H9 (cell line): ENCODE results near the gene IRX2. TPM values are rescaled to one million over a fixed set of nuclear protein-coding genes. Genes with fewer than 3 reads are reported as not detected.

Experiments used
- DNase-seq: peaks from one replicate; pipeline ENCODE4 v3.0.0-alpha.2; 2017
- H2AFZ ChIP-seq: one replicate; pipeline ENCODE4 v1.6.1; 2013; ENCODE audit warnings: mild to moderate bottlenecking, low read length, control low read depth, moderate library complexity
- H2AK5ac ChIP-seq: 2 replicates; pipeline ENCODE4 v1.6.1; 2013; ENCODE audit warnings: low read length, control low read depth, mixed read lengths; ENCODE audit not compliant: insufficient read length
- H2BK120ac ChIP-seq: one replicate; pipeline ENCODE4 v1.6.1; 2013; ENCODE audit warnings: low read depth, mild to moderate bottlenecking, low read length, control low read depth, inconsistent platforms; ENCODE audit not compliant: poor library complexity, severe bottlenecking
- H2BK12ac ChIP-seq: 2 replicates; pipeline ENCODE4 v1.6.1; 2013; ENCODE audit warnings: low read length, control low read depth, mixed read lengths, low read depth; ENCODE audit not compliant: insufficient read length
- H2BK15ac ChIP-seq: 2 replicates; pipeline ENCODE4 v1.6.1; 2013; ENCODE audit warnings: low read depth, low read length, control low read depth
- H2BK20ac ChIP-seq: one replicate; pipeline ENCODE4 v1.6.1; 2013; ENCODE audit warnings: low read depth, mild to moderate bottlenecking, low read length, control low read depth, inconsistent platforms; ENCODE audit not compliant: poor library complexity, severe bottlenecking
- H2BK5ac ChIP-seq: 2 replicates; pipeline ENCODE4 v1.6.1; 2013; ENCODE audit warnings: low read length, control low read depth, mixed read lengths; ENCODE audit not compliant: insufficient read length
- H3K14ac ChIP-seq: 2 replicates; pipeline ENCODE4 v1.6.1; 2013; ENCODE audit warnings: low read length, control low read depth; ENCODE audit not compliant: insufficient read depth
- H3K18ac ChIP-seq: 2 replicates; pipeline ENCODE4 v1.6.1; 2013; ENCODE audit warnings: low read depth, mild to moderate bottlenecking, mixed read lengths, low read length, control low read depth; ENCODE audit not compliant: insufficient read length
- H3K23ac ChIP-seq: 2 replicates; pipeline ENCODE4 v1.6.1; 2013; ENCODE audit warnings: low read length, control low read depth, mixed read lengths, low read depth; ENCODE audit not compliant: insufficient read length
- H3K23me2 ChIP-seq: 2 replicates; pipeline ENCODE4 v1.6.1; 2013; ENCODE audit warnings: low read depth, mild to moderate bottlenecking, mixed read lengths, low read length, control low read depth; ENCODE audit not compliant: insufficient read length, poor library complexity, severe bottlenecking
- H3K27ac ChIP-seq: 2 replicates; pipeline ENCODE4 v1.5.1; 2013; ENCODE audit warnings: low read length, control low read depth, mixed read lengths, low read depth; ENCODE audit not compliant: insufficient read length
- H3K27me3 ChIP-seq: 2 replicates; pipeline ENCODE4 v1.6.1; 2013; ENCODE audit warnings: low read length, control low read depth, inconsistent platforms; ENCODE audit not compliant: insufficient read depth
- H3K4ac ChIP-seq: 2 replicates; pipeline ENCODE4 v1.6.1; 2013; ENCODE audit warnings: low read depth, mild to moderate bottlenecking, control low read depth, inconsistent platforms, low read length, moderate library complexity
- H3K4me1 ChIP-seq: 2 replicates; pipeline ENCODE4 v1.6.1; 2013; ENCODE audit warnings: low read length, control low read depth, inconsistent platforms; ENCODE audit not compliant: insufficient read depth
- H3K4me2 ChIP-seq: 2 replicates; pipeline ENCODE4 v1.6.1; 2013; ENCODE audit warnings: low read length, control low read depth, mixed read lengths; ENCODE audit not compliant: insufficient read length, insufficient read depth
- H3K56ac ChIP-seq: 2 replicates; pipeline ENCODE4 v1.6.1; 2013; ENCODE audit warnings: low read depth, mild to moderate bottlenecking, mixed read lengths, low read length, control low read depth; ENCODE audit not compliant: insufficient read length
- H3K79me1 ChIP-seq: 2 replicates; pipeline ENCODE4 v1.6.1; 2013; ENCODE audit warnings: low read depth, mild to moderate bottlenecking, moderate library complexity, low read length, control low read depth, inconsistent platforms; ENCODE audit not compliant: insufficient read depth, poor library complexity, severe bottlenecking
- H3K79me2 ChIP-seq: 2 replicates; pipeline ENCODE4 v1.6.1; 2013; ENCODE audit warnings: low read length, control low read depth, inconsistent platforms; ENCODE audit not compliant: insufficient read depth
- H3K9ac ChIP-seq: 2 replicates; pipeline ENCODE4 v1.6.1; 2013; ENCODE audit warnings: low read length, control low read depth, mixed read lengths; ENCODE audit not compliant: insufficient read length; ENCODE audit errors: extremely low read depth
- H3K9me3 ChIP-seq: one replicate; pipeline ENCODE4 v1.6.1; 2013; ENCODE audit warnings: low read depth, low read length, inconsistent platforms; ENCODE audit not compliant: control insufficient read depth
- H3T11ph ChIP-seq: one replicate; pipeline ENCODE4 v1.6.1; 2013; ENCODE audit warnings: mild to moderate bottlenecking, low read length, control low read depth, inconsistent platforms
- H4K20me1 ChIP-seq: one replicate; pipeline ENCODE4 v1.6.1; 2013; ENCODE audit not compliant: control insufficient read depth, insufficient read length, insufficient read depth
- H4K5ac ChIP-seq: 2 replicates; pipeline ENCODE4 v1.6.1; 2013; ENCODE audit warnings: low read depth, mild to moderate bottlenecking, mixed read lengths, low read length, control low read depth; ENCODE audit not compliant: insufficient read length
- H4K8ac ChIP-seq: replicated peaks from 2 replicates; pipeline ENCODE4 v1.6.1; 2013; ENCODE audit warnings: low read length, control low read depth, mixed read lengths, low read depth; ENCODE audit not compliant: insufficient read length
- H4K91ac ChIP-seq: 2 replicates; pipeline ENCODE4 v1.6.1; 2013; ENCODE audit warnings: low read depth, mild to moderate bottlenecking, moderate library complexity, mixed read lengths, low read length, control low read depth; ENCODE audit not compliant: insufficient read length
- H3K27ac Mint-ChIP-seq, 3 experiments: 2 replicates in 2 of 3; 3 replicates in 1 of 3; pipeline ENCODE4 v1.8.0; 2020 to 2021; ENCODE audit warnings: mixed read lengths in 3 of 3, mild to moderate bottlenecking in 1 of 3, moderate library complexity in 1 of 3
- H3K27me3 Mint-ChIP-seq: 2 replicates; pipeline ENCODE4 v1.8.0; 2021; ENCODE audit warnings: low read depth, mild to moderate bottlenecking, moderate library complexity, mixed read lengths
- H3K36me3 Mint-ChIP-seq, 3 experiments: 2 replicates in 2 of 3; 3 replicates in 1 of 3; pipeline ENCODE4 v1.8.0; 2020 to 2021; ENCODE audit warnings: low read depth in 3 of 3, mixed read lengths in 3 of 3; ENCODE audit not compliant: insufficient read depth in 1 of 3
- H3K4me1 Mint-ChIP-seq, 2 experiments: 2 replicates each; pipeline ENCODE4 v1.8.0; 2020; ENCODE audit warnings: mixed read lengths in 2 of 2
- H3K4me3 Mint-ChIP-seq, 2 experiments: 2 replicates in 1 of 2; 3 replicates in 1 of 2; pipeline ENCODE4 v1.8.0; 2020 to 2021; ENCODE audit warnings: mild to moderate bottlenecking in 2 of 2, mixed read lengths in 2 of 2, moderate library complexity in 1 of 2
- H3K9me3 Mint-ChIP-seq, 2 experiments: 2 replicates in 1 of 2; 3 replicates in 1 of 2; pipeline ENCODE4 v1.8.0; 2020; ENCODE audit warnings: mild to moderate bottlenecking in 2 of 2, mixed read lengths in 2 of 2, moderate library complexity in 1 of 2
- WGBS: extraction: QIAGEN DNeasy Blood & Tissue Kit; methylation state at CpG from one replicate; pipeline ENCODE4 v1.1.7; 2013; ENCODE audit warnings: missing lambda C conversion rate, low lambda C conversion rate, mixed read lengths; ENCODE audit not compliant: insufficient read length; ENCODE audit errors: extremely low coverage; 5-methylcytosine and 5-hydroxymethylcytosine counted together
- total RNA-seq: library from RNA; stranded (reverse); gene quantifications from 2 replicates; pipeline ENCODE4 v1.2.1, GENCODE V29; 2021
- TF ChIP-seq, protein P1 (sequence below): fragments of 200-600 bp; sonication (generic); conservative IDR thresholded peaks from 3 replicates; pipeline ENCODE4 v1.8.0; 2021; ENCODE audit warnings: antibody characterized with exemption, mild to moderate bottlenecking

The IRX2 gene
- total RNA-seq, 1 experiment from 2014 or later = 91.6 TPM

DNA sequence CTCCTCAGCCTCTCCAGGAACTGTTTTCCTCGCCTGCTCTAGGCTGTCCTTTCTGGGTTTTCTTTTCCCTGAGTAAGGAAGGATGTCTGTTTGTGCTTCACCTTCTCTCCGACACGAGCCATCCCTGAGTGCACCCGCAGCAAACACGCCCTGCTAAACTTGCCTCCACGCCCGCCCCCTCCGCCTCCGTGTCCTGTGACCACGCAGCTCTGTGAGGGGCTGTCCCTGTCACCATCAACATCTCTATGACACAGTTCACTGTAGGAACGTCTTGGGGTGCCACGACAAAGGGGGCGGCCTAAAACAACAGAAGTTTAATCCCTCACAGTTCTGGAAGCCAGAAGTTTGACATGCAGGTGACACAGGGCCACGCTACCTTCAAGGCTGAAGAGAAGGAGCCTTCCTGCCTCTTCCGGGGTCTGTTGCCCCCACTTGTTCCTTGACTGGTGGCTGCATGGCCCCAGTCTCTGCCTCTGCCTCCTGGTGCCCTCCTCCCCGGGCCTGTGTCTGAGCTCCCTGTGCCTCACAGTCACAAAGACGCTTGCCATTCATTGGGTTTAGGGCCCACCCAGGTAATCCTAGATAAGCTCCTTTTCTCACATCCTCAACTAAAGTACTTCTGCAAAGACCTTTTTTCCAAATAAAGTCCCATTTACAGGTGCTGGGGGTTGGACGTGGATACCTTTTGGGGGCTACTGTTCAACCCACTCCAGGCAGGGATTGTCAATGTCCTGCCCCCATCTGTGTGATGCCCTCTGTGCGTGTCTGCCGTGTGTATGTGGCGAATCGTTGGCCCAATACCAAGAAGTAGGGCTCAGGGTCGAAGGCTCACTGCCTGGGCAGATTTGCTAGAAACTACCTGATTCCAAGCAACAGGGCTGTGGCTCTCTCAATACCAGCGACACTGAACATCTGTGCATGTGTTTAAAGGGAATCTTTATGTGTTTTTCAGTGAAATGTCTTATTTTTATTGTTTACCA is 39.7 kb downstream of the IRX2 start:
- Mint-ChIP-seq H3K36me3 (no peaks in the 10 kb centered on the region), H3K4me1 (peaks cover 13 to 14% of the 10 kb centered on the region in 2 experiments), H3K27me3 (peaks cover 12% of the 10 kb centered on the region), H3K27ac (no peak overlapping the region), H3K4me3 (no peak overlapping the region), H3K9me3 (no peaks in the 10 kb centered on the region)
- Histone ChIP-seq H3K56ac (no peak overlapping the region), H4K91ac (no peak overlapping the region), H4K20me1 (no peaks in the 10 kb centered on the region), H3K4ac (no peak overlapping the region), H2BK5ac (no peak overlapping the region), H3K4me2 (no peak overlapping the region), H2AK5ac (no peak overlapping the region), H3K23me2 (no peaks in the 10 kb centered on the region), H3K18ac (no peak overlapping the region), H3K14ac (no peak overlapping the region), H3K9ac (no peak overlapping the region), H2BK15ac (no peak overlapping the region), H2BK20ac (no peak overlapping the region), H2BK12ac (no peak overlapping the region), H3K79me2 (no peaks in the 10 kb centered on the region), H2AFZ (no peak overlapping the region), H3K9me3 (no peaks in the 10 kb centered on the region), H4K8ac (no peak overlapping the region), H3K23ac (no peak overlapping the region), H3K4me1 (no peaks in the 10 kb centered on the region), H3K79me1 (no peaks in the 10 kb centered on the region), H3T11ph (no peak overlapping the region), H2BK120ac (no peak overlapping the region), H3K27ac (no peak overlapping the region), H3K27me3 (no peaks in the 10 kb centered on the region), H4K5ac (no peak overlapping the region)
- DNase-seq = no peak
- no CpG with 5 or more reads among the region's 24 CpGs for WGBS
- TF ChIP-seq, protein P1, sequence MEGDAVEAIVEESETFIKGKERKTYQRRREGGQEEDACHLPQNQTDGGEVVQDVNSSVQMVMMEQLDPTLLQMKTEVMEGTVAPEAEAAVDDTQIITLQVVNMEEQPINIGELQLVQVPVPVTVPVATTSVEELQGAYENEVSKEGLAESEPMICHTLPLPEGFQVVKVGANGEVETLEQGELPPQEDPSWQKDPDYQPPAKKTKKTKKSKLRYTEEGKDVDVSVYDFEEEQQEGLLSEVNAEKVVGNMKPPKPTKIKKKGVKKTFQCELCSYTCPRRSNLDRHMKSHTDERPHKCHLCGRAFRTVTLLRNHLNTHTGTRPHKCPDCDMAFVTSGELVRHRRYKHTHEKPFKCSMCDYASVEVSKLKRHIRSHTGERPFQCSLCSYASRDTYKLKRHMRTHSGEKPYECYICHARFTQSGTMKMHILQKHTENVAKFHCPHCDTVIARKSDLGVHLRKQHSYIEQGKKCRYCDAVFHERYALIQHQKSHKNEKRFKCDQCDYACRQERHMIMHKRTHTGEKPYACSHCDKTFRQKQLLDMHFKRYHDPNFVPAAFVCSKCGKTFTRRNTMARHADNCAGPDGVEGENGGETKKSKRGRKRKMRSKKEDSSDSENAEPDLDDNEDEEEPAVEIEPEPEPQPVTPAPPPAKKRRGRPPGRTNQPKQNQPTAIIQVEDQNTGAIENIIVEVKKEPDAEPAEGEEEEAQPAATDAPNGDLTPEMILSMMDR = no peak
